GM18508 (cell line): ENCODE results near the gene ZCCHC7.
"Not testable (repeated sequence)": the region's sequence is repeated elsewhere in the genome, so short reads cannot be mapped to it uniquely, and the experiment has no call there.

ENCODE experiments used
- ATAC-seq: cut with Tn5 transposase; IDR thresholded peaks from one replicate; pipeline ENCODE4 v1.9.1; 2021; ENCODE audit warnings: moderate number of reproducible peaks; ENCODE audit not compliant: insufficient read depth, unreplicated experiment

The ZCCHC7 gene

DNA sequence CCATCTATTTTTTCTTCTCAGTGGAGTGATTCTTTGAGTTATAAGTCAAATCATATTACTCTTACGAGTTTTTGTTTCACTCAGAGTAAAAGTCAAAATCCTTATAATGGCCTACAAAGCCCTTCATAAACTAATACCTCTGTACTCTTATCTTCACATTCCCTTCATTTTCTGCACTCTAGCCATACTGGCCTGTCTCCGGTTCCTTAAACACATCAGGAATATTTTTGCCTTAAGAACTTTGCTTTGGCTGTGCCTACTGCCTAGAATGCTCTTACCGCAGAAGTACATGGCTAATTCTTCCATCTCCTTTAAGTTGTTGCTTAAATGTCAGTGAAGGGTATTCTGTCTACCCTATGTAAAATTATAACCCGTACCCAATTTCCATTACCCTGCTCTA lies 169.3 kb downstream of the ZCCHC7 start:
- no peak for ATAC-seq

DNA sequence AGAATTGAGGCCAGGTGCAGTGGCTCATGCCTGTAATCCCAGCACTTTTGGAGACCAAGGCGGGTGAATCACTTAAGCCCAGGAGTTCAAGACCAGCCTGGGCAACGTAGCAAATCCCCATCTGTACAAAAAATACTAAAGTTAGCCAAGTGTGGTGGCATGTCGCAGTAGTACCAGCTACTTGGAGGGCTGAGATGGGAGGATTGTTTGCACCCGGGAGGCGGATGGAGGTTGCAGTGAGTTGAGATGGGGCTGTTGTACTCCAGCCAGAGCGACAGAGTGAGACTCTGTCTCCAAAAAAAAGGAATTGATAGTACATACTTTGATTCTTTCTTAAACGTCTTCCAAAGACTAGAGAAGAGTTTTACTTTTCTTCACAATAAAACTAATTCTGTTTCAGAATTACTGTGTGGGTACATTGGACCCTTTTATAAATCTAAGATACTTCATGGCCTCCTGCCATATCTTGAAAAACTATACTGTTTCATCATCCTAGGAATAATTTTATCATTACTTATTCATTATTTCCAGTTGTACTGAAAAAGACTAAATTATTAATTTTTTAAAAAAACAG lies 170.1 kb downstream of the ZCCHC7 start:
- ATAC-seq, result no peak

DNA sequence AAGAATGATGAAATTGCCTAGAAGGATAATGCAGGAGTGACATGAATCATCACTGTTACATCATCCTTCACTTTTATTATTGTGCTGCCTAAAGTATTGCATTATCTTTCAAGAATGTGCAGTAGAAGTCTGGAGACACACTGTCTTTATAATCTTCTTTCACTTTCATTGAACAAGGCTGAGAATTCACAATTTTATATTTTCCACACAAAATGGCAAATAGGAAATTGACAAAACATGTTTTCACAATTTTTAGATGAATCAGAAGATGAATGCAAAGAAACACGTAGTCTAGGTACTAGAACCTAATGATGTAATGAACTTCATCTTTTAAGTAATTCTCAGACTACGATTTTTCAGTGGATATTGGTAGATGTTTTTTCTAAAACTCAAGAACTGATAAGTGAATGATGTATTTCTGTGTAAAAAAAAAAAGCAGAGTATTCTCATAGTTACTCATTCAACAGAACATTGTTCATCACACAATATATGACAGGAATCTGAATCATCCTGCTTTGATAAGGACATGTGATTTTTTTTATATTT lies 170.6 kb downstream of the ZCCHC7 start:
- ATAC-seq, result no peak

DNA sequence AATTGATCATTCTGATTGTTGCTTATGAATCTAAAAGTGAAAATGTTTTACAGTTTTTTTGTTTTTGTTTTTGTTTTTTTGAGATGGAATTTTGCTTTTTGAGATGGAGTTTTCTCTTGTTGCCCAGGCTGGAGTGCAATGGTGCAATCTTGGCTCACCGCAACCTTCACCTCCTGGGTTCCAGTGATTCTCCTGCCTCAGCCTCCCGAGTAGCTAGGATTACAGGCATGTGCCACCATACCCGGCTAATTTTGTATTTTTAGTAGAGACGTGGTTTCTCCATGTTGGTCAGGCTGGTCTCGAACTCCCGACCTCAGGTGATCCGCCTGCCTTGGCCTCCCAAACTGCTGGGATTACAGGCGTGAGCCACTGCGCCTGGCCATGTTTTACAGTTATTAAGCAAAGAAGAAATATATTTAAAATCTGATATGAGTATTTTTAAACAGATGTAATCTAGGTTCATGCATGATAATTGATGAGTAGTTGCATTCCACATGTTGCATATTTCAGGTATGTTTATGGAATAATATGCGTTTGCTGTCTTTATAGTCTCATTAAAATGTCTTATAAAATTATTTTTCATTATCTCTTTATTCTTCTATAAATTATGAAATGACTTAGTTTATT lies 171.4 kb downstream of the ZCCHC7 start:
- not testable (repeated sequence) for ATAC-seq

DNA sequence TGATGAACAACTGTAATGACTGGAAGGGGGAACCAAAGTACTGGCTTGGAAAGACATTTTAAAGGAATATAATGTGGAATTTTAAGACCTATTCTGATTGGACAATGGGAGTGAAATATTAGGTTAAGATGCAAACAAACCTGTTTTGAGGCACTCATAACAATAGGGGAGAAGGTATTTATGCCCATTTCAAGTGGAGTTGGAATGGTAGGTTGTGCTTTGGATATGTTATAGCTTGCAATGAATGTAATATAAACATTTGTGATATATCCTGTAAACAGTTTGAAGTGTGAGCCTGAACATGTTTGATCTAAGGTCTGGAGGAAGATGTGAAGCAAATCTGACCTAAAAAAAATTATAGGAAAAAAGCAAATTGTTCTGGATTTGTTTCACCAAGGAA lies 172.5 kb downstream of the ZCCHC7 start:
- ATAC-seq, result no peak

DNA sequence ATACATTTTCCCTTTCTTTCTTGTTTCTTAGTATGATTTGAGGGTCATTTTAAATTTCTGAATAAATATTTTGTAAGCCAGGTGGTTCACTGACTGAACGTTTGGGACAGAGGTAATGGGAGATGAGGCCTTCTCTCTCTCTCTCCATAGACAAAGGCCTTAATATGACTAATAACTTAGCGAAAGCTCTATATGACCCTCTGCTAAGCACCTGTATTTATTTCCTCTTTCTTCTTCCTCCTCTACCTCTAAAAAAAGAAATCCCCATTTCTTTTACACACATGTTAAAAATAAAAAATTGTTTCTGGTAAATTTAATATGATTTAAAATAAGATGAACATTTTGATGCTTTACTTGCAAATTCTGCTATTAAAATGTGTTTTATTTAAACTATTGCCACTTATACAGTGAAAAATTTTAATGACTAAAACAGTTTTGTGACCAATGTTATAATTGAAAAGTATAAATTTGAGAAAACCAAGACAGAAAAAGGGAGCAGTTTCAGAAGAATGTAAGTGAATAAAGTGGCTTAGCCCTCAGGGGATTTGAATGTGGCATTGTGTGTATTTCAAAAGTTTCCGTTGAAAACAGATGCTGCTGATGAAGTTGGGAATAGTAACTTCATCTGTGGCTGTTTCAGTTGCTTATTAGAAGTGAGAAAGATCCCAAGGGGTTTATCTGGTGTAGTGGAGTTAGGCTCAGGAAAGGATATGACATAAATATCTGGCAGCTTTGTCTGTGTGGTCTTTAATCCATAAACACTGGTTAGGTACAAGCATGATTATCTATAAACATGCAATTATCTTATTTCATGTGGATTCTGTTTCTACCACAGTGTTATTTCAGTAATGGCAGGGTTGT lies 173.5 kb downstream of the ZCCHC7 start:
- peak; percentile 35 for ATAC-seq

DNA sequence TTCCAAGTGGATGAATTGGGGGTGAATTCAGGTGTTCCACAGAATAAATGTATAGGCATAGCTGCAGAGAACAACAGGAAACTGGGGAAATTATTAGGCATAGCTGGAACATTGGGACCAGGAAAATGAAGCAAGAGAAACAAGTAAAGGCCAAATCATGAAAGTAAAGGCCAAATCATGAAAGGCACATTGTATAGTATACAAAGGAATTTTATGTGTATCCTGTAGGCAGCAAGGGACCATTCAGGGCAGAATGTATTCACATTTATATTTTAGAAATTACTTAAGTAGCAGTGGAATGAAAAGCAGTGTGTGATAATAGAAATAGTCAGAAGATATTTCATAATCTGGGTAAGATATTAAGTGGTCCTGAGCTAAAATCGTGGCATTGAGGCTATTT lies 174.8 kb downstream of the ZCCHC7 start:
- no peak for ATAC-seq

DNA sequence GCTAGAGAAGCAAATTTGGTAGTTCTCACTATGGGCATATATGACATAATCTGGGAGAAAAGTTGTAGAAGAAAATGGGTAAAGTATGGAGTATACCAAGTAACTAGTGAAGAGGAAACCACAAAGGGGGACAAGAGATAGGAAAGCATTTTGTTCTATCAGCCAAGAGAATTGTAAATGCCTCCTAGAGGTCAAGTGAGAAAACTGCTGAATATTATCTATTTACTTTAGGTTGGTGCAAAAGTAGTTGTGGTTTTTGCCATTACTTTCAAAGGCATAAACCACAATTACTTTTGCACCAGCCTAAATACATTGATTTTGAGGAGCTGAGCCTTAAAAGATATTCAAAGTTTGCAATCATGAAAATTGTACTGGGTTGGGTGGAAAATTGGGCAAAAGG lies 175.4 kb downstream of the ZCCHC7 start:
- ATAC-seq, result no peak

DNA sequence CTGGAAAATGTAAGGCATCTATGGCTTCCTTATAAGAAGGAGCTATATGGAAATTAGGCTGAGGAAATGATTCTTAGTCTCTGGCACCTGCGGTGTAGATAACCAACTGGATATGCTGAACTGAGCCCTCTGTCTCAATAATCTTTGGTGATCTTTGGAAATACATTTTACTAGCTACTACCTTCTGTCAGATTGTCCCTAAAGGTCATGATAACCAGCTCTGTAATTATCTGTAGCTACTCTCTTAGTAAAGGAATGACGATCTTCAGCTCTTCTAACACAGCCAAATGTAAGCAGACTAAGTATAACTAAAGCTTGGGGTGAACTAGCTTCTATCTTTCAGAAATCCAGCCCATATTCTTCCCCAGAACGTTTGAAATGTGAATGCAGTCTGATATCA lies 177.2 kb downstream of the ZCCHC7 start:
- no peak for ATAC-seq

DNA sequence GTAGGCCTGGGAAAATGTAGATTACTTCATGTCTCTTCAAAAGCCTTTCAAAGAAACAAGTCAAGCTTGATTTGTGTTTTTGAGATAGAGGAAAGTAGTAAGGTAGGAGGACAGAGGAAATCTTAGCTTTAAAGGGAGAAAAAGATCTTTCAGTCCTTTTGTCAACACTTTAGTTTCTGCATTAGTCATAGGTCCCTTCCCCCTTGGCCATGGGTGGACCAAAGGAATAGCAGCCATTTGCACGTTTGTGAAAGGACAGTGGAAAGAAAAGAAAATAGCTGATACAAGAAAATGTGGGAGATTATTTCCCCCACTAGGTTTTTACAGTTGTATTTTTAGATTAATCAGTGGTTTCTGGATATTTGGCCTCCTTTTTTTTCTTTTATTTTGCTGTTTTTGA lies 180.2 kb downstream of the ZCCHC7 start:
- ATAC-seq, result no peak

DNA sequence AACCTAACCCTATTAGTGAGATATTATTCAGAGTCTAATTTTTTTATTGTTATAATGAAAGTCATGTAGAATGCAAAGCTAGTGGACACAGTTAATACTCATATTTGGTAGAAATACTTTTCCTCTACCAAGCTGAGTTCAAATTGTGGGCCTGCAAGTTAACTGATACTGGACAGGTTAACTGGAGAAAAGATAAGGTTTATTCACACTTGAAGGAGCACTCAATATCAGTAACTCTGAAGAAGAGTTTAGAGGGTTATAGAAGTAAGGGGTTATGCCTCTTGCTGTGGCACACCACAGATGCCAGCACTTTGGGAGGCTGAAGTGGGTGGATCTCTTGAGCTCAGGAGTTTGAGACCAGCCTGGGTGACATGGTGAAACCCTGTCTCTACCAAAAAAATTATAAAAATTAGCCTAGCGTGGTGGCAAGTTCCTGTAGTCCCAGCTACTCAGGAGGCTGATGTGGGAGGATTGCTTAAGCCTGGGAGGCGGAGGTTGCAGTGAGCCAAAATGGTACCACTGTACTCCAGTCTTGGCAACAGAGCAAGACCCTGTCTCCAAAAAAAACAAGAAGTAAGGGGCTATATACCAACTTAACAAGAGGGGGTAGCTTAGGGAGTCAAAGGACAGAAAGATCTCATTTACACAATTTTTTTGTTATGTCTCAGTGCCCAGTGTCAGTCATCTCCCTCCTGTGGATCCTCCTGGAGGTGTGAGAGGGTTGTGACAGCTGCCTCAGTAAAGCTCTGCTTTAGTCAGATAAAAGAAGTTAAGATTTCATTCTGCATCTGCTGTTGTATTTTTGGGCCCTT lies 180.9 kb downstream of the ZCCHC7 start:
- no peak for ATAC-seq

DNA sequence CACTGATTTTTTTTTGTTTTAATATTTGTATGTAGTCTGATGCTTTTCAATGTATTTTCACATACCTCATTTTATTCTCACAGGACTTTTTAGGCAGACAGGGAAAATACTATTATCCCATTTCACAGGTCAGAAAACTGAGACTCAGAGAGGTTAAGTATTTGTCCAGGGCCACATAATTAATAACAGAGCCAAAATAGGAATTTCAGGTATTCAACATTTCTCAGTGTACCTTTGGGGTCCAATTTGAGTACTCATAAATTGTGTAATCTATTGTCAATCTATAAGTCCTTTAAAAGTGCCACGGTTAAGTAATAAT lies 181.4 kb downstream of the ZCCHC7 start:
- ATAC-seq, result no peak

DNA sequence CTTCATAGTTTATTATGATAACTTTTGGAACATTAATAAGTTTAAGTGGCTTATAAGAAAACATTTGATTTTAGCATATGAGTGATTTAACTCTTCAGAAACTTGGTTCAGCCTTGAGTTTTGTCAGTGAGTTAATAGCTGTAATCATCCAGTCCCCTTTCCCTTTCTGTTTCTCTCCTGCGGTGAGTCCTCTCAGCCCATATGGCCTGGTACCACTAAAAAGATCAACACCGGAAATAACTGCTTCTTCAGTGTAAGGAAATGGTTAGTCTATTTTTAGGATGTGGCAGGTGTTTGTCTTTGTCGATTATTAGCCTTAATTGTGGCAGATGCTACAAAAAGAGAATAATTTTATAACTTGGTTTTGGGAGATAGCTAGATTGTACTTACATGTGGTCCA lies 181.9 kb downstream of the ZCCHC7 start:
- ATAC-seq, result peak; percentile 65

DNA sequence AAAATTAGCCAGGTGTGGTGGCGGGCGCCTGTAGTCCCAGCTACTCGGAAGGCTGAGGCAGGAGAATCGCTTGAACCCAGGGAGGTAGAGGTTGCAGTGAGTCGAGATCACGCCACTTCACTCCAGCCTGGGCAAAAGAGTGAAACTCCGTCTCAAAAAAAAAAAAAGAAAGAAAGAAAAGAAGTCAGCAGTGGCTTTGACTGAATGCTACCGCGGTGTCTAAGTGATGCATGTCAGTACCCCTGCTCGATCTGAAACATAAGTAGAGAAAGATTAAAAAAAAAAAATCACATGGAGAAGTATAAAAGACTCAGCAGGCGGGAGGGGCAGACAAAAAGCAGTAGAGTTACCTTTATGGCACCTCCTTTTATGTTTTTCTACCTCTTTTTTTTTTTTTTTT lies 182.9 kb downstream of the ZCCHC7 start:
- ATAC-seq, result not testable (repeated sequence)

DNA sequence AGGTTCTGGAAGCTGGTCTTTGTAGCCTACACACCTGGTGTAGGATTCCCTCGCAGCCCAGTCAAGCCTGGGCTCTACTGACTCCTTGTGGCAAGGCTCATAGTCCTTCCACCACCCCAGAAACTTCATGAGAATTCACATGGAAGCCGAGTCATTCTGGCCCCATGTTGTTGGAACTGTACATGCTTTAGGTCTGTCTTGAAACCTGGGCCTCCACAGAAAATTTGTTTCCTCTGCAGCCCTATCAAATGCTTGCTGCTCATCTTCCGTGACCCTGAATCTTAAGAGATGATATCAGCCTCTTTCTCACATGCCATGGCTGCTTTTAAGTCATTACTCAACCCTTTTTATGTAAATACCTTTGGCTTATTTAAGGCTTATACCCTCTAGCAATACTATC lies 188.8 kb downstream of the ZCCHC7 start:
- no peak for ATAC-seq

DNA sequence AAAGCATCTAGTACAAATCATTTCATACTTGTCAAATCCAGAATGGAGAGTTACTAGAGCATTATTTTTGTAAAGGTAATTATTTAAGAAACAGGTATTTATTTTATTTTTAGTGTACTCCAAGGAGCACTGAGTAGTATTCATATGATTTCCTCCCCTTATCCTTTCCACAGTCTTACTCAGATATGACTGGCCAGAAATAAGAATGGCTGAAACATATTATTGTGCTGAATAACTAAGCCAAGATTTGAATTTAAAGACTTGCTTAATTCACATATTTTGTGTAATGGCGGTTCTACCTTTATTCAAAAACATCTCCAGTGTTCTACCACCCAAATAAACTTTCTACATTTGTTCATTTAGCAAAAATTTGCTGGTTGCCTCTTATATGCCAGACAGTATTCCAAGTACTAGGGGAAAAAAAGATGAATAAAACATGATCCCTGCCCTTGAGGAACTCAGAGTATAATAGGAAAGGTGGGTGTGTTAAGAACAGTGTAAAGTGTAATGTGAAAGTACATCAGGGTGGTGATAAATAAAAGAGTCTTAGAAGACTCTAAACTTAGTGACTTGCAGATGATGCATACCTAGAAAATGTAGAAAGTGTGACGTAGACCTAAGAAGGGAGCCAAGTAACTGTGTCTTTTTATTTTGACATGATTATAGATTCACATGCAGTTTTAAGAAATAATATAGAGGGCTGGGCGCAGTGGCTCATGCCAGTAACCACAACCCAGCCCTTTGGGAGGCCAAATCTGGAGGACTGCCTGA lies 191.7 kb downstream of the ZCCHC7 start:
- ATAC-seq, result no peak

DNA sequence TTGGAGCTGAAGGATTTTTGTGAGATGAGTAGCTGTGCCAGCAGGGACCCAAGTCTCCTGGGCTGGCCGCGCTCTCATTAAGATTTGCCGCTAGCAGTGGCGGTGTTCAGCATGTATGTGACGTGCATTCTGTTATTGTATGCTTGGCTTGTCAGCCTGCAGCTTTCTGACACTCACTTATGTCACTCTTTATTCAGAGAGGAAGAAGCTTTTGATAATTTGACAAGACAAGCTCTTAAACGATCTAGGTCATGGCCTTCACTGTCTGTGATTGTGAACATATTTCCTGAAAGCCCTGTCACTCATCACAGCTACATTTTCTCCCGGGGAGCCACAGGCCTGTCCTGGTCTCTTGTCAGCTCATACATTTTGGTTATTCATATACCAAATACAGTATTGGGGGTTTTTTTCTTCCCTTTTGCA lies 203.9 kb downstream of the ZCCHC7 start:
- peak; percentile 37 for ATAC-seq

DNA sequence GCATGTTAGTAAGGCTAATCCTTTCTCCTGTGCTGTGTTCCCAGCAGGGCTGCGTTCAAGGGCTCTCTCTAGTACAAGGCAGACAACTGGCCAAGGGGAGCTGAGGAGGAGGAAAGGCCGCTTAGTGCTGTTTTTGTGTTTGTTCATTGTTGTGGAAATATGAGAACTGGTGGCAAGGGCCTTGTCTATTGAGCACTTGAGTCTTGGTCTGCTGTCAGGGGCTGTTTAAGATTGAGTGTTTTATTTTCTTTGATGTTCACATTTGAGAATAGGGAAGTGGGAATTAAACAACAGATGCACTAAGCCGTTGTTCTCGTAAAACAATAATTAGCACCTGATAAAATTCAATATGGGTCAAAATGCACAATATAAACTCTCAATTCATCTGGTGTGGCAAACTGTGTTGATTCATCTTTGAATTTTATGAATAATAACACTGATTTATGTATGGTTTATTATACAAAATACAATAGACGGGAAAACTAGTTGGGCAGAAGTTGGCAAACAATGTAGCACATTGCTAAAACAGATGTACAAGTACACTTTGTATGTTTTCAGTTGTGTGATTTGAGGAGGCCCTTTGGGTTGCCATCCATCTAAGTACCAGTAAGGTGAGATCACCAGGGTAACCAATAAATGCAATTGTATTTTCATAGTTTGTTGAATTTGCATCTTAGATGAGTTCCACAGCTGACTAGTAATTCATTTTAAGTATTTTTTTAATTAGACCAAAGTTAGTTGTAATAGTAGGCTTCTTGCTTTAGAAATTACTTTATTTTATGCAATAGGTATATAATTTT lies 204.5 kb downstream of the ZCCHC7 start:
- ATAC-seq, result peak; percentile 4

DNA sequence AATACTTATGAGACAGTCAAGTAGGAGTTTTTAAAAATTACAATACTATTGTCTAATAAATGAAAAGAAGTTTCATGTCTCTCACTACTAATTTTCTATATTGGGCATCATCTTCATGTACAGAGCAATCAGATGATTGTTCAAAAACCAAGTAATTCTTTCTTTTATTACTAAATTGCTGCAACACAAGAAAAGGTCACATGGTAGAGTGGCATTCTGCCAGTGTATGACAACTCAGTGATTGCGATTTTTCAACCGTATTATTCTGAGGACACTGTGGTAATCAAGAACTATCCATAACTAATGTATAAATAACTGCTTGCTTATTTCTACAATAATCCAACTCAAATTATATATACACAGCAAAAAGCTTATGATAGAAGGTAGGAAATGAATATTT lies 205.4 kb downstream of the ZCCHC7 start:
- ATAC-seq, result no peak
